ENCODE results near the gene DBNDD1.
A peak's percentile ranks its signal among the peaks of the same experiment; 100 is the strongest.

DBNDD1 gene

GRCh38 chr16:89958596-89958995, 60.7 kb downstream of the DBNDD1 start:
- no peak for DNase-seq

GRCh38 chr16:89958068-89958467, 61.2 kb downstream of the DBNDD1 start:
- DNase-seq: peak; percentile 74 to 87 (median 83)

- DNase-seq: peak; percentile 9 to 49 (median 24)
Measured at GRCh38 chr16:89957216-89957785, 62.0 kb downstream of the DBNDD1 start.

GRCh38 chr16:89956505-89957215, 62.6 kb downstream of the DBNDD1 start:
- DNase-seq: peak; percentile 62 to 89 (median 84)

- no peak for DNase-seq
Measured at GRCh38 chr16:89955001-89955685, 64.1 kb downstream of the DBNDD1 start.
